T-helper 1 cell (primary cell): Measurements from ENCODE around the gene ENPP6.
A peak's percentile ranks its signal among the peaks of the same experiment; 100 is the strongest.

ENCODE experiments used
- DNase-seq, 5 donors: peaks; one replicate each; pipeline ENCODE4 v3.0.0-alpha.2; 2012 to 2020
- total RNA-seq, 4 donors: gene quantifications; one replicate each; lab custom pipeline; 2026; lab: John Stamatoyannopoulos, UW

The ENPP6 gene
- total RNA-seq: 0 reads per million in 4 donors

DNA sequence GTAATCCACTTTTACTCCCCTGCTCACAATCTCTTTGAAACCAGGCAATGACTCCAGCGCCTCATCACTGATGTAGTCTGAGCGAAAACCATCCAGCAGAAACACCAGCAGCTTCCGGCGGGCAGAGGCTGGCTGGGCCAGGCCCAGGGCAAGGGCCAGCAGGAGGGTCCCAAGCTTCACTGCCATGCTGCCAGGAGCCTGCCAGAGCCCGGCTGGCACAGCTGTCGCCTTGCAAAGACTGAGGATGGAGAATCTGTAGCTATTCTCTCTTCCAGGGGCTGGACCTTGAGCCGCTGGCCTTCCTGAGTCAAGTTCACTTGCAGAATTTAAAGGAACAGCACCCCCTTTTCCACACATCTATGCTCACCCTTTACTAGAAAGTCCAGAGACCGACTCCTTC, at the start of gene ENPP6:
Gene ENPP6, minus strand, starts transcription at position 240 of the 400 bp plus-strand sequence. Its CDS starts 54 bp downstream, at position 186.
- no peak for DNase-seq

DNA sequence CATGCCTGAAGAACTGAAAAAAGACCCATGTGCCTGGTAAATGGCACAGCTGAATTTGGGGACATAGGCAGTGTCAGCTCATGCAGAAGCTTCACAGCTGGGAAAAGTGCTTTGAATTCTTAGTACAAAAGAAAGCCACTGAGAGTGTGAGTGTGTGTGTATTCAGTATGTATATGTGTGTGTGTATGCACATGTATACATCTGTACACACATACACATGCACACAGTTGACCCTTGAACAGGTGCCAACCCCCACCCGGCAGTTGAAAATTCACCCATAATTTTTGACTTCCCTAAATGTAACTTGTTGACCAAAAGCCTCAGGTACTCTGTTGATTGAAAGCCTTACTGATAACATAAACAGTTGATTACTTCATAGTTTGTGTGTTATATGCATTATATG, 49.5 kb upstream of the ENPP6 start:
- peak in 1 of 5 donors; percentile 33 for DNase-seq

DNA sequence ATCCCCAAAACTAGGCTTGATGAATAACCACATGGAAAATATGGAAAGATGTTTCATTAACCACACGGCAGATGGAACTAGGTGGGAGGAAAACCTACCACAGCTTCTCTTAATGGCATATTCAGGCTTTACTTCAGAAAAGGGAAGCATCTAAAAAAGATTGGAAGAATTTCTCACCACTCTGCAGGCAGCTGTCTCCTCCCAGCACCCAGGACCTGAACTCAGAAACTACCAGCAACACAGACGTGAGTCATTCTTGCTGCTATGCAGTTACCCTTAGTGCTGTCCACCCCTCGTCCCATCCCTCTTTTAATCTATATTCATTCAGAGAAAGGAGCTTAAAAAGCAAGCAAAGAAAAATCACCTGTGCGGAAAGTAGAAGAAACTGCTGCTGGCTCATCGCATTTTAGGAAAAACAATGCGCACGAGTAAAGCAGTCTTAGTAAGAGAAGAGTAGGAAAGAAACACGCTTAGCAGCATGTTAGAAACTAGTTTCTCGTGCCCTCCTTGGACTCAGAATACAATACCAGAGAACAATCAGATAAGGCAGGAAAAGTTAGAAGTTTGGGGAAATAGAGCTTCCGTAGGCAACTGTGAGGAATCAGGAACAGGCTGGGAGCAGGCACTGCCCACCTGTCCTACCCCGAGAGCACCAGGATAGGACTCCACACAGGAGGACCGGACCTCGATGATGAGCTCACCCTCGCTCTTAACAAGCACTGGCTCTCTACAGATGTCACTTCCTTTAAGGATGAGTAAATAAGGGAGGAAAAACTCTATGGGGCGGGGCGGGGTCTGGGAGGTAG, 48.1 kb upstream of the ENPP6 start:
- peak in 1 of 5 donors; percentile 50 for DNase-seq

DNA sequence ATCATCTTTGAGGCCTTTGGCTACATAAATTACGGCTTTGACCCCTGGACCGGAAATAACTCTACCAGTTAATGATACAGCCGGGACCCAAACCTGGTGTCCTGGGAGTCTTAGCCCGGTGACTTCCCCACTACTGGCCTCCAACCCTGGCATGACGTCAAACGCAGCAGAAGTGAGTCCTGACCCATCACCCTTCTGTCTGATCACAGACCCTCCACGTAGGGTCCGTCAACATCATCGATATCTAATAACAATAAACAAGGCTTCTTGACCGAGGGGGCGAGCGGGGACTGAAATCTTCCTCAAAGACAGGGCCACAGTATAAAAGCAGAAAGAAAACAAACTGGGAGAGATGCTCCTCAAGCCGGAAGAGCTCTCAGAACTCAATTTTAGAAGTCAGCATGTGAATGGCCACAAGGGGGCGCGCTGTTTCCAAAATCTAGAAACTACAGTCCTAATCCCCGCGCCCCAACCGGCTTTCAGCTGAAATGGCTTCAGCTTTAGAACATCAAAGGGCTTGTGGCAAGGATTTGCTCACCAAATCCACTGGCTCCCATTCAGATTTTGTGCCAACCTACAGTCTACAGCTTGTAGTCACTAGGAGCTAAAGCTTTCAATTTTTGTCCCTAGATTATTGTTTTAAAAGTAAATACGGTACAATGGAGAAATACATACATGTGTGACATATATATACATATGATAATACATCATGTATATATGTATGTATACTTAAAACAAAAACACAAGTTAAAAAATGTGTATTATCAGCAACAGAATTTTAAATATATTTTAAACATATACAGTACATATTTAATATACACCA, 46.4 kb upstream of the ENPP6 start:
- DNase-seq: peak; percentile 82 to 95 (median 91)

DNA sequence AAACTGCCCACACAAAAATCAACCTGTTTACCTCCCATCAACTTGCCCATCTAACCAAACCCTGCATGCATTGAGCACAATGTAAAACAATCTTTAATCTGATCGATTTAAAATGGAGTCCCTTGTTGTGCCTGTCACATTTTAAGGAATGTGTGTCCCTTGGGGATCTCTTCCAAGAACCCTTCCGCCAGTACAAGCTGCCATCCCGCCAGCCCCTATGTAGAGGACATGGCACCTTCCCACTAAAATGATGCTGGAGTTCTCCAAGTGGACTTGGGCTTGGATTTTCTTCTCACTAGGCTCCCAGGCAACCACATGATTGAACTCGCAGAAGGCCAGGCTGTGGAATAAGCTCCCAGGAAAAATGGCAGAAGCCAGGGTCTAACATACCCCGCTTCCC, 45.8 kb upstream of the ENPP6 start:
- DNase-seq: no peak

DNA sequence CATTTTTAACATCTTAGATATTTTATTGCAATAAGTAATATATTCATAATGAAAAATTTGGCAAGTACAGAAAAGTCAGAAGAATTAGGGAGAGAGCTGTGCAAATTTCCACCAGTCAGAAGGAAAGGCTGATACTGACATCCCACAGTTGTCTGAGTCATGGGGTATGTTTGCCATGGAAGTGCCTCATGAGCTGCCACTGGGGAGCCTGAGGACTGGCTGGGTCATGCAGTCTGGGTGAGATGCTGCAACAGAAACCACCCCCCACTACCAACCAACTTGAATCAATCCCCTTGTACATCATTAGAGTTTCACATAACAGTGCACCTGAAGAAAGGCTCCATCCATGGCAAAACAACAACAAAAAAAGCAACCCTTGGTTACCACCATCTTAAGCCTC, 45.2 kb upstream of the ENPP6 start:
- DNase-seq: no peak

DNA sequence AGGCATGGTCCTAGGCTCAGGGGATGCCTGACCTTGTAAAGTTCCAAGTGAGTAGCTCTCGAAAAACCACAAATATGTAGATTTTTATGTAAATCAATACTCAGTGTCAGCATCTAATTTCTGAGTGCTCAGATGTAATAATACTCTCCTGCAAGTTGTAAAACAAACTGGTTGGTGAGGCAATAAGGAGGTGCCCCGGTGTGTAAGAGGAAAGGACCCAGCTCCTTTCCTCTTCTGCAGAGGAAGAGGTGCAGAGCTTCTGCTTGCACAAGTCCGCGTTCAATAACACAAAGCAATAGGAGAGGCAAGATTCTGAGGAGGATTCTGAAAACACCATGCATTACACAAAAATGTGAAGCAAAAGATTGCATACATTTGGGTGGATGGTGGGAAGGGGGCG, 43.6 kb upstream of the ENPP6 start:
- no peak for DNase-seq

DNA sequence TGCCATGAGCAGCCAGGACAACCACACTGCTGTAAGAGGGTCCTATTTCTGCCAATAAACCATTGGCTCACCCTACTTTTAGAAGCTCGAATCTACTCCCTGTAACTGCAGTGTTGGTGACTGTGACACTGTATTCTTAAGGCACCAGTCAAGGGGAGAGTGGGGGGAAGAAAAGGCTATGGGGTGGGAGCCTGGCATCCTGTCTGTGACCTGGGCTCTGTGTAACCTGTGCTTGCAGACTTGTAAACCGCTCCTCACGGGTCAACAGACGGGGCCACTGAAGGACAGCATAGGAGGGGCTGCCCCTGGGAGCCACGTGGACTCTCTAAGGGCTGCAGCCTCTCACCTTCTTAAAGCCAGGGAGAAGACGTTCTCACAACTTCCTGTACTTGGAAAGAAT, 42.2 kb upstream of the ENPP6 start:
- DNase-seq: no peak

DNA sequence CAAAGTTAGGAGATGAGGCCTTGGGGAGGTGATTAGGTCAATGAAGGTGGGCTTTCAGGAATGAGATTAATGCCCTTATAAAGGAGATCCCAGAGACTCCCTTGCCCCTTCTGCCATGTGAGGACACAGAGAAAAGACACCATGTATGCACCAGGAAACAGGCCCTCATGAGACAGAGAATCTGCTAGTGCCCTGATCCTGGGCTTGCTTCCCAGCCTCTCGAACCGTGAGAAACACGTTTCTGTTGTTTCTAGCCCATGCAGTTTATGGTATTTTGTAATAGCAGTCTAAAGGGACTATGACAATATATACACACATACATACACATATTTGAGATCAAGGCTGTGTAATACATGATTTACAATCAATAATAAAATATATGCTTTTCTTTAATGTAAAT, 41.4 kb upstream of the ENPP6 start:
- DNase-seq: no peak

DNA sequence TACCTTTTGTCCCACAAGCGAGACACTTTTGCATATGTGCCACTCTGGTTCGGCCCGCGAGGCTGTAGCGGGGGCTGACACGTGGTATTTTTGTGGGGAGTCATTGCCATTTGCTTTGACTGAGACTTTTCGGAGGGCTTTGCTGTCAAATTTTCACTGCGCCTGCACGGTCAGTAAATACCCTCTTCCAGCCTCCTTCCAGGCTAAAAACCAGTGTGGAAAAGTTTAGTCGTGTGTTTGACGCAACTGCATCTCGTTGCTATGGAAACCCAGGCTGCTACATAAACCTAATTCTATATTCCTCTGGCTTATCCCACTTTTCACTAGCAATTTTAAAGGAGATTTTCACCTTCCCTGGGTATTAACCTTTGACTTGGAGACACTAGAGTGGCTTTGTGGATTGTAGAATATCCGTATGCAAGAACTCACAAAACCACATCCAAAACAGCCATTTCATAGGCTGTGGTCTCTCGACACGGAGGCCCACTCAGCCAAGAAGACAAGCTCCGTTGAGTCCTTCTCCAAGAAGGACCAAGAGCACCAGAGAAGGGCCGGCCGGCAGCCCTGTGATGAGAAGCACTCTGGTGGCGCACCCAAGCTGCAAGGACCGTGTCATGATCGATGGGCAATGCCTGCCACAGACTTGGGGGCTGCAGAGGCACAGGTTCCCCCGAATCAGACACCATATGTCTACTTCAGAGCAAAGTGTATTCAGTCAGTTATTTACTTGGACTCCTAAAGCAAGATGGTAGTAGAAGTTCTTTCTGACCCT, 38.4 kb upstream of the ENPP6 start:
- no peak for DNase-seq

DNA sequence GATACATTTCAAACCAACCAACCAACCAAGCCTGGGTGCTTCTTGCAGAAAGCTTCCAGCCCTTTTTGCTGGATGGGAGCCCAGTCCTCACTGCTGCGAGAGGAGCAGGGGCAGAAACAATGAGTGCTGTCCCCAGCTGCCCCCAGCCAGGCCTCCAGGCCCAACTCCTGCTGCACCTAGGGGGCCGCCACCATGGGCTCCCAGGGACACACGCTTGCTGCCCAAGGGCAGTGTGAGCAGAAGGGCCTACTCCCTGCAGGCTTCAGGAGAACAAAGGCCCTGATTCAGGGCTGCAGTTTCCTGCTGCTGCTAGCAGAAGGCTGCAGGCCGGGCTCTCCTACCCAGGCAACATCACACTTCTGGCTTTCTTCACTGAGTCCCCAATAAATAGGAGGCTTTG, 37.7 kb upstream of the ENPP6 start:
- DNase-seq: no peak

DNA sequence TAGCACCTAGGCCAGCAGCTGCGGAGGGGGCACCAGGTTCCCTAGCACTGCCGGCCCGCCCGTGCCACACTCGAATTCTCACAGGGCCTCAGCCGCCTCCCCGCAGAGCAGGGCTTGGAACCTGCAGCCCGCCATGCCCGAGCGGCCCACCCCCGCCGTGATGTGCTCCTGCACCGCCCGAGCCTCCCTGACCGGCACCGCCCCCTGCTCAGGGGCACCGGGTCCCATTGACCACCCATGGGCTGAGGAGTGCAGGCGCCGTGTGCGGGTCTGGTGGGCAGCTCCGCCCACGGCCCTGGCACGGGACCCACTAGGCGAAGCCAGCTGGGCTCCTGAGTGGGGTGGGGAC, 35.4 kb upstream of the ENPP6 start:
- no peak for DNase-seq

DNA sequence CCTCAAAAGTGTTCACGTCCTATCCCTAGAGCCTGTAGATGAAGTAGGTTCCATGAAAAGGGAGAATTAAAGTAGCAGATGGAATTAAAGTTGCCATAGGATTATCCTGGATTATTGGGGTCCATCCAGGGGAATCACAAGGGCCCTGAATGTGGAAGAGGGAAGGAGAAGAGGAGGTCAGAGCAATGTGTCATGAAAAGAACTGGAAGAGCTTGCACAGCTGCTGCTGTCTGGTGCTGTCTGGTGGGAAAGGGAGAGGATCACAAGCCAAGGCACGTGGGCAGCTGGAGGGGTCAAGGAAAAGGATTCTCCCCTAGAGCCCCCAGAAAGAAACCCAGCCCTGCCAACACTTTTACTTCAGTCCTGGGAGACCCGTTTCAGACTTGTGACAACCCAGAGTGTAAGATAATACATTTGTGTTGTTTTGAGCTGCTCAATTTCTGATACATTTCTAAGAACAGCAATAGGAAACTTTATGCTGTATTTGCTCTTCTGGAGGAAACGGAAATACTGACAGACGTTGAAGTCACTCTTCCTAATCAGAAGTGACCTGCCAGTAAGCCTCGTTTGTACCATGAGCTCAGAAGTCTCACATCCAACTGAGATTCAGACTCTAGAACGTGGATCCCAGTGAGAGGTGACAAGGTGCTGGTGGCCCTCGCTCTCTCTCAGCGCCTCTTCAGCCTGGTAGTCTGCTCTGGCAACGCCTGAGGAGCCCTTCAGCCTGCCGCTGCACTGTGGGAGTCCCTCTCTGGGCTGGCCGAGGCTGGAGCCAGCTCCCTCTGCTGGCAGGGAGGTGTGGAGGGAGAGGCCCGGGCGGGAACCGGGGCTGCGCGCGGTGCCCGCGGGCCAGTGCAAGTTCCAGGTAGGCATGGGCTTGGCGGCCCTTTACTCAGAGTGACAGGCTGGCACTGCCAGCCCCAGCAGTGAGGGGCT, 34.7 kb upstream of the ENPP6 start:
- DNase-seq: peak in 1 of 5 donors; percentile 42

DNA sequence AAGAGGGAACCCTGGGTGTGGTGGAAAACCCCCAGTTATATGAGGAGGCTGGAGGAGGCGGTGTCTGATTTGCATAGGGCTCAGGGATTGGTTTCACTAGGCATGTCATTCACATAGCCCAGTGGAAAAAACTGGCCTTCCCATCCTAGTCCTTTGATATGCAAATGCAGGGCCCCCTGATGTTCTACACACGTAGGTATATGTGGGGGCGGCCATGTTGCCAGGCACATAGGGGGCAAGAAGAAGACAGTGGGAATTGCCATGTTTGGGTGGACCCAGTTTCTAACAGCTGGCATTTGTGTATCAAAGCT, 34.0 kb upstream of the ENPP6 start:
- no peak for DNase-seq

DNA sequence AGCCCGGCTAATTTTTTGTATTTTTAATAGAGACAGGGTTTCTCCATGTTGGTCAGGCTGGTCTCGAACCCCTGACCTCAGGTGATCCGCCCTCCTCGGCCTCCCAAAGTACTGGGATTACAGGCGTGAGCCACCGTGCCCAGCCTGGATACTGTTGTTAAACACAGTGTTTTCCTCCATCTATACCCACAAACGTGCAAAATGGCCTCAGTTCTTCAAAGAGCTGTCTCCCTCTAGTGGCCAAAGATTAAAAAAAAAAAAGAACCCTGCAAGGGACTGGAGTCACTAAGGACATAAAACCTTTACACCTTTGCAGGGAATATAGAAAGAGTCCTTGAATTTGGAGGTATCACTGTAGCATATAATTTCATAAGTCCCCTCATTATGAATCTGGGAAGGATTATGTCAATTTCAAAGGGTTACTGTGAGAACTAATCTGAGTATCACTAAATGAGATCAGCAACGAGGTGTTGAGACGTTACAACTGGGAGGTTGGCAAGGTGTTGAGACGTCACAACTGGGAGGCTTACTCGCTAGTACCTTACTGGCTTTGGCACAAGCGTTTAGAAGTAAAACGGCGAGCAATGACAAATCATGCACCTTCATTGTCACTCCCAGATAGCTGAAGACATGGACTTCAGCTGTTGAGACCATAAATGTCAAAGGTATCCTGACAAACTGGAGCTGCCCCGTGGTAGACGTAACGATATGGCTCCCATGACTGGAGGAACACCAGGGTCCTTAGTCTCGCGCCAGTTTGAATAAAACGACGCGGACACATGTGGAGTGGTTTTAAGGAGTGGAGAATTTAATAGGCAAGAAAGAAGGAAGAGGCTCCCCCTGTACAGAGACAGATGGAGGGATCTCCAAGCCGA, 33.4 kb upstream of the ENPP6 start:
- DNase-seq: peak in 1 of 5 donors; percentile 71

DNA sequence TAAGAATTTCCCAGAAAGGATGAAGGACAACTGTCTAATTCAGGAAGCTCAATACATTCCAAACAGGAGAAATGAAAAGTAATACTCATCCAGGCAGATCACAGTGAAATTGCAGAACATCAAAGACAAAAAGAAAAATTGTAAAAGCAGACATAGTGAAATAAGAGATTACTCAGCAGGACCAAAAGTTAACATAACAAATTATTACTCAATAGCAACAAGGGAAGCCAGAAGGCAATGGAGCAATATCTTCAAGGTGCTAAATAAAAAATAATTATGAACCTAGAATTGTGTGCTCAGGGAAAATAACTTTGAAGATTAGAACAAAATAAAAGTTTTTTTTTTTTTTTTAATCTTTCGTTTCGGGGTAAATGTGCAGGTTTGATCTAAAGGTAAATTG, 30.5 kb upstream of the ENPP6 start:
- DNase-seq: no peak

DNA sequence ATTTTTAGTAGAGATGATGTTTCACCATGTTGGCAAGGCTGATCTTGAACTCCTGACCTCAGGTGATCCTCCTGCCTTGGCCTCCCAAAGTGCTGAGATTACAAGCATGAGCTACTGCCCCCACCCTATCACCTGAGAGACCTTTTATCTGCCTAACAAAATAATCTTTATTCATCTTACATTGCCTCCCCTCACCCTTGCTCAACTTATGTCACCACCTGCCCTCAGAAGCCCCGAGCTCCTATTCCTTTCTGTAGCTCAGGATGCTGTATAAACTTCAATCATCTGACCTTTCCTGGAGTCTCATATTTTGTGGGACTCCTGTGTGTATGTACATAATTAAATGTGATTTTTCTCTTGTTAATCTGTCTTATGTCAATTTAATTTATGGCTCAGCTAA, 29.7 kb upstream of the ENPP6 start:
- DNase-seq: no peak

DNA sequence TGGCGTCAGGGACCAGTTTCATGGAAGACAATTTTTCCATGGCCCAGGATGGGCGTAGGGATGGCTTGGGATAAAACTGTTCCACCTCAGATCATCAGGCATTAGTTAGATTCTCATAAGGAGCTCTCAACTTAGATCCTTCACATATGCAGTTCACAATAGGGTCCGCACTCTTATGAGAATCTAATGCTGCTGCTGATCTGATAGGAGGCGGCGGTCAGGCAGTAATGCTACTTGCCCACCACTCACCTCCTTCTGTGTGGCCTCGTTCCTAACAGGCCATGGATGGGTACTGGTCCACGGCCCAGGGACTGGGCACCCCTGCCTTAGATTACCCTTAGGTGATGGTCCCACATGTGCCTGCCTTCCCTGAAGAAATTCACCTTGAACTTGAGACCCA, 28.8 kb upstream of the ENPP6 start:
- DNase-seq: no peak

DNA sequence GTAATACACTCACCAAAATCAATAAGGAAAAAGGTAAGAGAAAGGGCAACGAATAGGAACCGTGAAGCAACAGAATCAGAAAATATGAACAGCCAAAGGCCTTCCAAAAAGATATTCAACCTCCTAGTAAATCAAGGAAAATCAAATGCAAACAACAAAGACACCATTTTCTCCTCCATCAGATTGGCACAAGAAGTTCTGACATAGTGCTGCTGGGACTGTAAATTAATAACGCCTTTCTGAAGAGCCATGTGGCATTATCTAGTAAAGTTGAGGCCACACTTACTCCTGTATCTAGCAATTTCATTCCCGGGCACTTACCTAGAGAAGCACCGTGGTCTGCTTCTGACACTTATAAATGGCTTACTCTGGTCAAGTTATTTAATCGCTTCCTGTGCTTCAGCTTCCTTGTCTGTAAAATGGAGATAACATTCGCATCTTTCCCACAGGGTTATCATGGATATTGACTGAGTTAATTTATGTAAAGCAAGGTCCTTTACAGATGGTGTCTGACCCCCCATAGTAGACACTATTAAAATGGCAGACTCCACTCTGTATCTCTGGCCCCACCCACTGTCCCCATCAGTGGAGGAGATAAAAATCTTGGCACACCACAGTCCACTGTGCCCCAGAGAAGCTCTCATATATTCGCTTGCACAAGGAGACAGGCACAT, 20.5 kb upstream of the ENPP6 start:
- DNase-seq: no peak

DNA sequence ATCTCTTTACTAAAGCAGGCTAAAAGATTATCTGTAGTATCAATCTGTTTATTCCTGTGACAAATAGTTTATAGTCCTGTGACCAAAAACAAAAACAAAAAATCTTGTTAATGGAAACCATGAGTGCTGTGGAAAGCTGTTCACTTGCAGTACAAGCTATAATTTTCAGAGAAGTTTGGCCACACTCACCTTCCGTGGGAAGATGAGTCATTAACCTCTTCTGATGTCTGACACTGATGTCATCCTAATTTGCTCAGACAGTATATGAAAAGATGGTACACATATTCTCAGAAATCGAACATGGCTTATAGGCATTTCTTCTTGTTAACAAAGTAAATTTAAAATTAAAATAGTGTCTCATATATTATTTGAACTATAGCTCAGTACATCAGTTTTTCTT, 19.9 kb upstream of the ENPP6 start:
- DNase-seq: peak in 1 of 5 donors; percentile 92

DNA sequence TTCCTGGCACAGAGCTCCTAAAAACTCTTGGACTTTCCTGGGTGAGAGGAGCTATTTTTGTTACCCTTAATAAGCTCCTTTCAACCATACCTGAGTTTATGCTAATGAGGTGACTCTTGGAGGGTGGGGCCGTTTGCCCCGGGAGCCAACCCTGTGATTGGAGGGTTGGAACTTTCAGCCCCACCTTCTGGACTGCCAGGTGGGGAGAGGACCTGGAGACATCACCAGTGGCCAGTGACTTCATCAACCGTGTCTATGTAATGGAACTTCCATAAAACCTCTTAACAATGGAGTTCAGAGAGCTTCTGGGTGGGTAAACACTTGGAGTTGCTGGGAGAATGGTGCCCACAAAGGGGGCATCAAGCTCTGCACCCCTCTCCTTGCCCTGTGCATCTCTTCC, 17.9 kb upstream of the ENPP6 start:
- DNase-seq: no peak
